ENCODE data around the gene SHTN1. TPM values are rescaled to one million over a fixed set of nuclear protein-coding genes. Genes with fewer than 3 reads are reported as not detected.

SHTN1 gene
- total and polyA plus RNA-seq, 2 of the 4 experiments (the other 2 are of a cell fraction), result 0.54 to 2.3 TPM

GRCh38 chr10:116993610-116994009 lies 11.4 kb downstream of the SHTN1 start:
- TF ChIP-seq CEBPB (IDR thresholded peaks at IDR 0.05; ENCODE audit: low read depth, low read length) (peak; percentile 59), BHLHE40 (IDR thresholded peaks at IDR 0.05; ENCODE audit: low read depth, low read length) (no peak)
- dilution Hi-C loops (cut with HindIII; ENCODE audit: low sequenced_read_pairs, unreplicated experiment) (no loop called here), in situ Hi-C loops (cut with MboI; ENCODE audit: low sequenced_read_pairs) (no loop called here), intact Hi-C loops (cut with micrococcal nuclease) (no loop called here)
- Histone ChIP-seq H2AFZ (replicated peaks; ENCODE audit: low read length, poor library complexity) (no peak overlapping the region), H4K20me1 (ENCODE audit: insufficient read depth, low read length) (no peaks in the 10 kb centered on the region), H3K4me1 (ENCODE audit: control insufficient read depth, insufficient read depth, low read length) (no peaks in the 10 kb centered on the region), H3K14ac (replicated peaks; ENCODE audit: low read depth, low read length) (no peak overlapping the region), H2BK120ac (ENCODE audit: low read depth, low read length) (no peak overlapping the region), H3K4me3 (ENCODE audit: insufficient read depth, low read depth, low read length) (no peak overlapping the region), H3K9me1 (ENCODE audit: insufficient read depth, low read length) (no peaks in the 10 kb centered on the region), H3K23ac (ENCODE audit: low read depth, low read length) (no peak overlapping the region), H2AK5ac (ENCODE audit: low read depth, low read length) (no peak overlapping the region), H3K9me3 (ENCODE audit: control insufficient read depth, insufficient read depth, low read length) (no peaks in the 10 kb centered on the region), H3K36me3 (ENCODE audit: control insufficient read depth, insufficient read depth, low read length) (no peaks in the 10 kb centered on the region), H3K27me3 (ENCODE audit: control insufficient read depth, insufficient read depth, low read length) (no peaks in the 10 kb centered on the region), H2BK15ac (ENCODE audit: low read depth, low read length) (no peak overlapping the region), H3K9ac (ENCODE audit: low read depth, low read length) (no peak overlapping the region), H3K27ac (ENCODE audit: insufficient read depth, low read length) (no peak overlapping the region), H3K56ac (ENCODE audit: extremely low read depth, insufficient read depth, low read length) (no peak overlapping the region), H4K5ac (ENCODE audit: low read depth, low read length) (no peak overlapping the region), H2BK5ac (ENCODE audit: low read depth, low read length, poor library complexity, severe bottlenecking) (no peak overlapping the region), H3K79me1 (ENCODE audit: low read depth in 1 of 2, low read length in 2 of 2) (0 out of 4 replicates have a peak, but pooled peaks cover 0 to 4% of the 10 kb centered on the region in 2 experiments), H2BK20ac (ENCODE audit: low read depth, low read length) (no peak overlapping the region), H4K91ac (ENCODE audit: insufficient read depth, low read depth, low read length) (no peak overlapping the region), H3K4me2 (ENCODE audit: low read depth, low read length) (no peak overlapping the region), H4K8ac (ENCODE audit: low read depth in 2 of 2, low read length in 2 of 2) (no peak overlapping the region), H2AK9ac (replicated peaks; ENCODE audit: low read depth, low read length, poor library complexity) (no peak overlapping the region), H3K4ac (ENCODE audit: low read depth, low read length) (no peak overlapping the region), H3K18ac (ENCODE audit: low read depth, low read length) (no peak overlapping the region)
- DNase-seq (no peak), ATAC-seq (ENCODE audit: low read depth) (no peak)
- WGBS, 2 experiments (ENCODE audit: extremely low coverage in 2 of 2, insufficient read length in 1 of 2), result no CpG with 5 or more reads among the region's 2 CpGs
- BruUV-seq (replicated peaks), result no TSS peak
- ChIA-PET POLR2A (ENCODE audit: unreplicated experiment) (no interaction called here), CTCF (no interaction called here)
